ENCODE results near the gene RPL7L1.

GRCh38 chr6:42846505-42846904 lies 32.9 kb upstream of the RPL7L1 start:
- no peak for TF ChIP-seq POLR2A (IDR thresholded peaks at IDR 0.05)
- no peak for TF ChIP-seq CTCF (IDR thresholded peaks at IDR 0.05)
- TF ChIP-seq EP300 (IDR thresholded peaks at IDR 0.05), result no peak
